IMR-90 (cell line): Measurements from ENCODE around the gene ASTN2. TPM values are rescaled to one million over a fixed set of nuclear protein-coding genes. Genes with fewer than 3 reads are reported as not detected.
A peak's percentile ranks its signal among the peaks of the same experiment; 100 is the strongest.

Experiments used
- ATAC-seq: fragments of 200-7000 bp; cut with Tn5 transposase; 2 replicates; pipeline ENCODE4 v1.9.1; 2020; ENCODE audit warnings: low read depth, mild to moderate bottlenecking, moderate library complexity
- BruUV-seq: library from RNA; stranded (reverse); fragments of 400-500 nt; replicated peaks from 2 replicates; lab custom pipeline; 2021; lab: Mats Ljungman, UMichigan
- CTCF ChIA-PET: fragments of 300-600 bp; formaldehyde crosslinking; extraction: SDS; loops from one replicate; lab custom pipeline; 2021; ENCODE audit warnings: antibody characterized with exemption; lab: Yijun Ruan, JAX
- POLR2A ChIA-PET: fragments of 300-600 bp; sonication (Branson Sonifier 250); formaldehyde crosslinking; loops from one replicate; lab custom pipeline; 2022; ENCODE audit warnings: antibody characterized with exemption; ENCODE audit not compliant: unreplicated experiment; lab: Charles Lee
- DNase-seq: peaks from one replicate; pipeline ENCODE4 v3.0.0; 2013
- H2AFZ ChIP-seq: replicated peaks from 2 replicates; pipeline ENCODE3; 2013; ENCODE audit warnings: low read length, mild to moderate bottlenecking; ENCODE audit not compliant: poor library complexity
- H2AK5ac ChIP-seq: 2 replicates; pipeline ENCODE4 v1.6.1; 2013; ENCODE audit warnings: low read depth, low read length, inconsistent platforms
- H2AK9ac ChIP-seq: replicated peaks from 2 replicates; pipeline ENCODE3; 2013; ENCODE audit warnings: mild to moderate bottlenecking, low read depth, low read length, moderate library complexity; ENCODE audit not compliant: poor library complexity
- H2BK120ac ChIP-seq: 2 replicates; pipeline ENCODE4 v1.6.1; 2013; ENCODE audit warnings: low read depth, low read length, inconsistent platforms
- H2BK15ac ChIP-seq: 3 replicates; pipeline ENCODE4 v1.6.1; 2013; ENCODE audit warnings: low read depth, low read length, inconsistent platforms
- H2BK20ac ChIP-seq: 2 replicates; pipeline ENCODE4 v1.6.1; 2013; ENCODE audit warnings: low read depth, mild to moderate bottlenecking, inconsistent platforms, low read length, moderate library complexity
- H2BK5ac ChIP-seq: 2 replicates; pipeline ENCODE4 v1.6.1; 2013; ENCODE audit warnings: mild to moderate bottlenecking, low read depth, low read length, inconsistent platforms; ENCODE audit not compliant: poor library complexity, severe bottlenecking
- H3K14ac ChIP-seq: replicated peaks from 2 replicates; pipeline ENCODE4 v1.6.1; 2013; ENCODE audit warnings: low read depth, low read length, inconsistent platforms
- H3K18ac ChIP-seq: 2 replicates; pipeline ENCODE4 v1.6.1; 2013; ENCODE audit warnings: low read depth, low read length, control low read depth
- H3K23ac ChIP-seq: 2 replicates; pipeline ENCODE4 v1.6.1; 2013; ENCODE audit warnings: low read depth, low read length, inconsistent platforms
- H3K27ac ChIP-seq: 2 replicates; pipeline ENCODE4 v1.5.1; 2013; ENCODE audit warnings: mild to moderate bottlenecking, control low read depth, low read length; ENCODE audit not compliant: insufficient read depth
- H3K27me3 ChIP-seq: 2 replicates; pipeline ENCODE4 v1.6.1; 2013; ENCODE audit warnings: low read length; ENCODE audit not compliant: control insufficient read depth, insufficient read depth
- H3K36me3 ChIP-seq: 2 replicates; pipeline ENCODE4 v1.6.1; 2013; ENCODE audit warnings: low read length, mixed read lengths; ENCODE audit not compliant: control insufficient read depth, insufficient read depth
- H3K4ac ChIP-seq: 2 replicates; pipeline ENCODE4 v1.6.1; 2013; ENCODE audit warnings: low read depth, low read length, inconsistent platforms
- H3K4me1 ChIP-seq: 2 replicates; pipeline ENCODE4 v1.6.1; 2013; ENCODE audit warnings: low read length, mixed read lengths; ENCODE audit not compliant: control insufficient read depth, insufficient read depth
- H3K4me2 ChIP-seq: 2 replicates; pipeline ENCODE4 v1.6.1; 2013; ENCODE audit warnings: low read depth, mild to moderate bottlenecking, control low read depth, low read length, moderate library complexity
- H3K4me3 ChIP-seq: 2 replicates; pipeline ENCODE4 v1.5.1; 2013; ENCODE audit warnings: low read depth, mild to moderate bottlenecking, control low read depth, low read length, moderate library complexity; ENCODE audit not compliant: insufficient read depth
- H3K56ac ChIP-seq: 2 replicates; pipeline ENCODE4 v1.6.1; 2013; ENCODE audit warnings: low read length, inconsistent platforms; ENCODE audit not compliant: insufficient read depth; ENCODE audit errors: extremely low read depth
- H3K79me1 ChIP-seq, 2 experiments: 2 replicates each; pipeline ENCODE4 v1.6.1; 2013; ENCODE audit warnings: low read length in 2 of 2, inconsistent platforms in 1 of 2, low read depth in 1 of 2
- H3K9ac ChIP-seq: 2 replicates; pipeline ENCODE4 v1.6.1; 2013; ENCODE audit warnings: low read depth, low read length, control low read depth
- H3K9me1 ChIP-seq: 2 replicates; pipeline ENCODE4 v1.6.1; 2013; ENCODE audit warnings: low read length, inconsistent platforms; ENCODE audit not compliant: insufficient read depth
- H3K9me3 ChIP-seq: 2 replicates; pipeline ENCODE4 v1.6.1; 2013; ENCODE audit warnings: low read length; ENCODE audit not compliant: control insufficient read depth, insufficient read depth
- H4K20me1 ChIP-seq: 2 replicates; pipeline ENCODE4 v1.6.1; 2013; ENCODE audit warnings: low read length, inconsistent platforms; ENCODE audit not compliant: insufficient read depth
- H4K5ac ChIP-seq: 2 replicates; pipeline ENCODE4 v1.6.1; 2013; ENCODE audit warnings: mild to moderate bottlenecking, low read depth, low read length, control low read depth
- H4K8ac ChIP-seq, 2 experiments: 2 replicates each; pipeline ENCODE4 v1.6.1; 2013; ENCODE audit warnings: low read depth in 2 of 2, low read length in 2 of 2, control low read depth in 1 of 2, inconsistent platforms in 1 of 2
- H4K91ac ChIP-seq: 2 replicates; pipeline ENCODE4 v1.6.1; 2013; ENCODE audit warnings: low read depth, low read length, inconsistent platforms; ENCODE audit not compliant: insufficient read depth
- MXI1 ChIP-seq: IDR thresholded peaks from 2 replicates; pipeline ENCODE4 v1.6.1; 2012; ENCODE audit warnings: low read depth, mild to moderate bottlenecking, low read length, moderate library complexity, borderline replicate concordance
- WGBS, 2 experiments: methylation state at CpG; one replicate each; pipeline versions ENCODE4 v1.1.5 to v1.1.7; 2013; ENCODE audit warnings: missing lambda C conversion rate in 2 of 2; ENCODE audit not compliant: insufficient read length in 1 of 2; ENCODE audit errors: extremely low coverage in 2 of 2; 5-methylcytosine and 5-hydroxymethylcytosine counted together
- dilution Hi-C: fragments of 300-500 bp; cut with HindIII; formaldehyde crosslinking; loops from one replicate; pipeline ENCODE4 v1.14.3; 2018; ENCODE audit warnings: low sequenced_read_pairs; ENCODE audit not compliant: unreplicated experiment
- in situ Hi-C: fragments of 300-500 bp; cut with MboI; formaldehyde crosslinking; loops from 3 replicates; pipeline ENCODE4 v1.14.3; 2019; ENCODE audit warnings: low sequenced_read_pairs, inconsistent platforms, mixed read lengths
- intact Hi-C: fragments of 100-400 bp; cut with micrococcal nuclease; formaldehyde crosslinking; loops from 2 replicates; pipeline ENCODE4 v1.10.0; 2022
- polyA plus RNA-seq, 3 experiments: library from polyadenylated mRNA; depleted of rRNA; stranded (reverse); fragments of >200 nt; gene quantifications; 2 replicates each; pipeline ENCODE4 v1.2.3, GENCODE V29; 2012; ENCODE audit warnings: low replicate concordance in 1 of 3
- total RNA-seq: library from RNA; depleted of rRNA; stranded (reverse); fragments of >200 nt; gene quantifications from 2 replicates; pipeline ENCODE4 v1.2.3, GENCODE V29; 2012
- TF ChIP-seq, protein P1 (sequence below): fragments of 150-350 bp; IDR thresholded peaks from 2 replicates; pipeline ENCODE4 v1.6.1; 2017; ENCODE audit warnings: mild to moderate bottlenecking, antibody characterized with exemption, low read length, low read depth

The ASTN2 gene
- total and polyA plus RNA-seq, 2 of the 4 experiments (the other 2 are of a cell fraction) = 3.8 to 6.8 TPM

GRCh38 chr9:116479056-116479544, 935.8 kb downstream of the ASTN2 start:
- 0 out of 2 replicates have a peak, but pooled peaks have one; percentile 18 for TF ChIP-seq MXI1
- TF ChIP-seq, protein P1, sequence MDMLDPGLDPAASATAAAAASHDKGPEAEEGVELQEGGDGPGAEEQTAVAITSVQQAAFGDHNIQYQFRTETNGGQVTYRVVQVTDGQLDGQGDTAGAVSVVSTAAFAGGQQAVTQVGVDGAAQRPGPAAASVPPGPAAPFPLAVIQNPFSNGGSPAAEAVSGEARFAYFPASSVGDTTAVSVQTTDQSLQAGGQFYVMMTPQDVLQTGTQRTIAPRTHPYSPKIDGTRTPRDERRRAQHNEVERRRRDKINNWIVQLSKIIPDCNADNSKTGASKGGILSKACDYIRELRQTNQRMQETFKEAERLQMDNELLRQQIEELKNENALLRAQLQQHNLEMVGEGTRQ = no peak
- H4K5ac ChIP-seq = 0 out of 2 replicates have a peak overlapping the region, but pooled peaks have one; percentile 61
- no peak overlapping the region for H2AK9ac ChIP-seq
- H3K36me3 ChIP-seq = no peaks in the 10 kb centered on the region
- no peak overlapping the region; the same call in 1 of the 2 replicates for H3K4me2 ChIP-seq
- WGBS, 2 experiments = 80% methylated on average over 1 of the region's 1 CpG; no CpG with 5 or more reads in 1 of the 2 experiments
- ATAC-seq (peak; percentile 64), DNase-seq (peak; percentile 44)
- ChIA-PET CTCF (interaction anchor here (0.8 kb wide), 1 partner anchor 11 kb away, joined by 3 read pairs; no protein-coding TSS in a partner anchor), POLR2A (interaction anchor here (0.7 kb wide), 1 partner anchor 12 kb away, joined by 29 read pairs; no protein-coding TSS in a partner anchor)
- H3K56ac ChIP-seq = no peak overlapping the region
- H3K18ac ChIP-seq = peak overlapping the region; percentile 24; the same call in 1 of the 2 replicates
- dilution Hi-C loops = no loop called here
- peaks cover 11% of the 10 kb centered on the region for H3K4me1 ChIP-seq
- H2AK5ac ChIP-seq = no peak overlapping the region
- no peak overlapping the region for H3K14ac ChIP-seq
- H3K9me3 ChIP-seq = no peaks in the 10 kb centered on the region
- peak overlapping the region; percentile 47; the same call in 1 of the 2 replicates for H3K27ac ChIP-seq
- no peak overlapping the region for H2BK120ac ChIP-seq
- no peaks in the 10 kb centered on the region for H3K79me1 ChIP-seq
- intact Hi-C loops = no loop called here
- H3K9ac ChIP-seq = no peak overlapping the region
- no peak overlapping the region for H4K8ac ChIP-seq
- H2BK5ac ChIP-seq = no peak overlapping the region
- no peaks in the 10 kb centered on the region; the same call in 1 of the 2 replicates for H3K27me3 ChIP-seq
- in situ Hi-C loops = no loop called here
- H4K20me1 ChIP-seq = no peaks in the 10 kb centered on the region
- no peak overlapping the region for H3K4ac ChIP-seq
- no TSS peak for BruUV-seq
- H2AFZ ChIP-seq = no peak overlapping the region
- no peaks in the 10 kb centered on the region; the same call in 1 of the 2 replicates for H3K9me1 ChIP-seq
- no peak overlapping the region for H2BK20ac ChIP-seq
- no peak overlapping the region for H3K23ac ChIP-seq
- H4K91ac ChIP-seq = no peak overlapping the region
- no peak overlapping the region for H2BK15ac ChIP-seq
- no peak overlapping the region for H3K4me3 ChIP-seq
